IMR-90 (cell line): ENCODE results near the gene PRKCA.

Experiments used
- BHLHE40 ChIP-seq: fragments of 150-350 bp; IDR thresholded peaks from 2 replicates; pipeline ENCODE4 v1.6.1; 2016; ENCODE audit warnings: mild to moderate bottlenecking, low read depth, low read length
- CHD1 ChIP-seq: IDR thresholded peaks from 2 replicates; pipeline ENCODE4 v1.6.1; 2012; ENCODE audit warnings: low read depth, low read length, improper control_type of control experiment
- FOS ChIP-seq: fragments of 150-350 bp; IDR thresholded peaks from 2 replicates; pipeline ENCODE4 v1.6.1; 2016; ENCODE audit warnings: low read depth, low read length
- MAZ ChIP-seq: IDR thresholded peaks from 2 replicates; pipeline ENCODE4 v1.6.1; 2012; ENCODE audit warnings: low read depth, mild to moderate bottlenecking, low read length, improper control_type of control experiment, moderate library complexity, borderline replicate concordance
- MXI1 ChIP-seq: IDR thresholded peaks from 2 replicates; pipeline ENCODE4 v1.6.1; 2012; ENCODE audit warnings: low read depth, mild to moderate bottlenecking, low read length, moderate library complexity, borderline replicate concordance
- POLR2A ChIP-seq: IDR thresholded peaks from 2 replicates; pipeline ENCODE4 v1.6.1; 2012; ENCODE audit warnings: mild to moderate bottlenecking, low read depth, low read length
- RAD21 ChIP-seq: IDR thresholded peaks from 2 replicates; pipeline ENCODE4 v1.6.1; 2012; ENCODE audit warnings: low read length, improper control_type of control experiment
- RFX5 ChIP-seq: IDR thresholded peaks from 2 replicates; pipeline ENCODE4 v1.8.0; 2012; ENCODE audit warnings: low read depth, mild to moderate bottlenecking, low read length, moderate library complexity
- TF ChIP-seq, protein P1 (sequence below): conservative IDR thresholded peaks from 2 replicates; pipeline ENCODE4 v1.5.1; 2012; ENCODE audit warnings: mild to moderate bottlenecking, low read depth, low read length, improper control_type of control experiment
- TF ChIP-seq, protein P2 (sequence below): fragments of 150-350 bp; IDR thresholded peaks from 2 replicates; pipeline ENCODE4 v1.6.1; 2017; ENCODE audit warnings: mild to moderate bottlenecking, antibody characterized with exemption, low read length, low read depth

DNA sequence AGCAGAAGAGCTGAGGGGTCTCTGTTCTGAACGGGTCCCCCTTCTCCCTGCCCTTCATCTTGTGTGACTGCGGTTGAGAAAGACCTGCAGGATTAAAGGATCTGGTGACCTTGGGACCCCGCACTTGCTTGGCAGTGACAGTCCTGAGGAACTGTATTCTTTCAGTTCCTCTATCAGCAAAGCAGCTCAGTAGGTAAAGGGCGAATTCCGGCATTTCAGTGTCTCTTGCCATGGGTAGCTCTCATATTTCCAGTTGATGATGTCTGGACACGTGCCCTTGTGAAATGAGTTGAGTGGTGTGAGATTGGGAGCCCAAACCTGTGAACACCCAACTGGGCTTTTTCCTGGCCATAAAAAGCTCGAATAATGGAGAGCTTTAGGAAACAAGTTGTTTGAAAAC, 135.7 kb downstream of the PRKCA start:
- TF ChIP-seq, protein P1, sequence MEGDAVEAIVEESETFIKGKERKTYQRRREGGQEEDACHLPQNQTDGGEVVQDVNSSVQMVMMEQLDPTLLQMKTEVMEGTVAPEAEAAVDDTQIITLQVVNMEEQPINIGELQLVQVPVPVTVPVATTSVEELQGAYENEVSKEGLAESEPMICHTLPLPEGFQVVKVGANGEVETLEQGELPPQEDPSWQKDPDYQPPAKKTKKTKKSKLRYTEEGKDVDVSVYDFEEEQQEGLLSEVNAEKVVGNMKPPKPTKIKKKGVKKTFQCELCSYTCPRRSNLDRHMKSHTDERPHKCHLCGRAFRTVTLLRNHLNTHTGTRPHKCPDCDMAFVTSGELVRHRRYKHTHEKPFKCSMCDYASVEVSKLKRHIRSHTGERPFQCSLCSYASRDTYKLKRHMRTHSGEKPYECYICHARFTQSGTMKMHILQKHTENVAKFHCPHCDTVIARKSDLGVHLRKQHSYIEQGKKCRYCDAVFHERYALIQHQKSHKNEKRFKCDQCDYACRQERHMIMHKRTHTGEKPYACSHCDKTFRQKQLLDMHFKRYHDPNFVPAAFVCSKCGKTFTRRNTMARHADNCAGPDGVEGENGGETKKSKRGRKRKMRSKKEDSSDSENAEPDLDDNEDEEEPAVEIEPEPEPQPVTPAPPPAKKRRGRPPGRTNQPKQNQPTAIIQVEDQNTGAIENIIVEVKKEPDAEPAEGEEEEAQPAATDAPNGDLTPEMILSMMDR: no peak
- TF ChIP-seq POLR2A: no peak
- TF ChIP-seq FOS: no peak
- no peak for TF ChIP-seq MAZ
- no peak for TF ChIP-seq MXI1
- no peak for TF ChIP-seq RAD21
- TF ChIP-seq, protein P2, sequence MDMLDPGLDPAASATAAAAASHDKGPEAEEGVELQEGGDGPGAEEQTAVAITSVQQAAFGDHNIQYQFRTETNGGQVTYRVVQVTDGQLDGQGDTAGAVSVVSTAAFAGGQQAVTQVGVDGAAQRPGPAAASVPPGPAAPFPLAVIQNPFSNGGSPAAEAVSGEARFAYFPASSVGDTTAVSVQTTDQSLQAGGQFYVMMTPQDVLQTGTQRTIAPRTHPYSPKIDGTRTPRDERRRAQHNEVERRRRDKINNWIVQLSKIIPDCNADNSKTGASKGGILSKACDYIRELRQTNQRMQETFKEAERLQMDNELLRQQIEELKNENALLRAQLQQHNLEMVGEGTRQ: no peak
- no peak for TF ChIP-seq BHLHE40
- no peak for TF ChIP-seq RFX5
- no peak for TF ChIP-seq CHD1
